IMR-90 (cell line): ENCODE data around the gene ANKRD44.

Experiments used
- BHLHE40 ChIP-seq: fragments of 150-350 bp; IDR thresholded peaks from 2 replicates; pipeline ENCODE4 v1.6.1; 2016; ENCODE audit warnings: mild to moderate bottlenecking, low read depth, low read length
- CEBPB ChIP-seq: IDR thresholded peaks from 2 replicates; pipeline ENCODE4 v1.6.1; 2012; ENCODE audit warnings: low read depth, low read length, improper control_type of control experiment
- ELK1 ChIP-seq: fragments of 150-350 bp; IDR thresholded peaks from 2 replicates; pipeline ENCODE4 v1.6.1; 2016; ENCODE audit warnings: low read depth, mild to moderate bottlenecking, low read length, moderate library complexity, borderline replicate concordance
- FOS ChIP-seq: fragments of 150-350 bp; IDR thresholded peaks from 2 replicates; pipeline ENCODE4 v1.6.1; 2016; ENCODE audit warnings: low read depth, low read length
- MAFK ChIP-seq: IDR thresholded peaks from 2 replicates; pipeline ENCODE4 v1.6.1; 2012; ENCODE audit warnings: low read depth, low read length, improper control_type of control experiment
- MAZ ChIP-seq: IDR thresholded peaks from 2 replicates; pipeline ENCODE4 v1.6.1; 2012; ENCODE audit warnings: low read depth, mild to moderate bottlenecking, low read length, improper control_type of control experiment, moderate library complexity, borderline replicate concordance
- MXI1 ChIP-seq: IDR thresholded peaks from 2 replicates; pipeline ENCODE4 v1.6.1; 2012; ENCODE audit warnings: low read depth, mild to moderate bottlenecking, low read length, moderate library complexity, borderline replicate concordance
- POLR2A ChIP-seq: IDR thresholded peaks from 2 replicates; pipeline ENCODE4 v1.6.1; 2012; ENCODE audit warnings: mild to moderate bottlenecking, low read depth, low read length
- RAD21 ChIP-seq: IDR thresholded peaks from 2 replicates; pipeline ENCODE4 v1.6.1; 2012; ENCODE audit warnings: low read length, improper control_type of control experiment
- RCOR1 ChIP-seq: IDR thresholded peaks from 2 replicates; pipeline ENCODE4 v1.6.1; 2012; ENCODE audit warnings: mild to moderate bottlenecking, low read length, improper control_type of control experiment; ENCODE audit not compliant: insufficient replicate concordance
- RFX5 ChIP-seq: IDR thresholded peaks from 2 replicates; pipeline ENCODE4 v1.8.0; 2012; ENCODE audit warnings: low read depth, mild to moderate bottlenecking, low read length, moderate library complexity
- SMC3 ChIP-seq: fragments of 150-350 bp; IDR thresholded peaks from 2 replicates; pipeline ENCODE4 v1.6.1; 2016; ENCODE audit warnings: low read depth, mild to moderate bottlenecking, antibody characterized with exemption, low read length, moderate library complexity
- USF2 ChIP-seq: fragments of 150-350 bp; IDR thresholded peaks from 2 replicates; pipeline ENCODE4 v1.6.1; 2017; ENCODE audit warnings: mild to moderate bottlenecking, antibody characterized with exemption, low read length, low read depth
- TF ChIP-seq, protein P1 (sequence below): conservative IDR thresholded peaks from 2 replicates; pipeline ENCODE4 v1.5.1; 2012; ENCODE audit warnings: mild to moderate bottlenecking, low read depth, low read length, improper control_type of control experiment

GRCh38 chr2:196971574-196972279, 338.9 kb downstream of the ANKRD44 start:
- TF ChIP-seq, protein P1, sequence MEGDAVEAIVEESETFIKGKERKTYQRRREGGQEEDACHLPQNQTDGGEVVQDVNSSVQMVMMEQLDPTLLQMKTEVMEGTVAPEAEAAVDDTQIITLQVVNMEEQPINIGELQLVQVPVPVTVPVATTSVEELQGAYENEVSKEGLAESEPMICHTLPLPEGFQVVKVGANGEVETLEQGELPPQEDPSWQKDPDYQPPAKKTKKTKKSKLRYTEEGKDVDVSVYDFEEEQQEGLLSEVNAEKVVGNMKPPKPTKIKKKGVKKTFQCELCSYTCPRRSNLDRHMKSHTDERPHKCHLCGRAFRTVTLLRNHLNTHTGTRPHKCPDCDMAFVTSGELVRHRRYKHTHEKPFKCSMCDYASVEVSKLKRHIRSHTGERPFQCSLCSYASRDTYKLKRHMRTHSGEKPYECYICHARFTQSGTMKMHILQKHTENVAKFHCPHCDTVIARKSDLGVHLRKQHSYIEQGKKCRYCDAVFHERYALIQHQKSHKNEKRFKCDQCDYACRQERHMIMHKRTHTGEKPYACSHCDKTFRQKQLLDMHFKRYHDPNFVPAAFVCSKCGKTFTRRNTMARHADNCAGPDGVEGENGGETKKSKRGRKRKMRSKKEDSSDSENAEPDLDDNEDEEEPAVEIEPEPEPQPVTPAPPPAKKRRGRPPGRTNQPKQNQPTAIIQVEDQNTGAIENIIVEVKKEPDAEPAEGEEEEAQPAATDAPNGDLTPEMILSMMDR, result no peak
- TF ChIP-seq MAZ, result no peak
- no peak for TF ChIP-seq SMC3
- no peak for TF ChIP-seq POLR2A
- no peak for TF ChIP-seq MXI1
- no peak for TF ChIP-seq CEBPB
- no peak for TF ChIP-seq USF2
- no peak for TF ChIP-seq FOS
- TF ChIP-seq MAFK, result no peak
- no peak for TF ChIP-seq ELK1
- no peak for TF ChIP-seq BHLHE40
- TF ChIP-seq RAD21, result no peak
- no peak for TF ChIP-seq RCOR1
- TF ChIP-seq RFX5, result no peak
